Right lobe of liver (tissue), 6 donors: ENCODE data around the gene RAB4A. TPM values are rescaled to one million over a fixed set of nuclear protein-coding genes. Genes with fewer than 3 reads are reported as not detected.
A peak's percentile ranks its signal among the peaks of the same experiment; 100 is the strongest.

Experiments
- ATAC-seq, 4 donors: fragments of 200-7000 bp; cut with Tn5 transposase; one replicate each; pipeline ENCODE4 v1.9.1; 2020; ENCODE audit warnings: mild to moderate bottlenecking in 4 of 4, moderate library complexity in 4 of 4
- DNase-seq, 3 donors: peaks; one replicate each; pipeline ENCODE4 v3.0.0-alpha.2; 2020
- H3K27ac ChIP-seq, 3 donors: fragments of 200-600 bp; one replicate each; pipeline ENCODE4 v1.8.0; 2022
- H3K27me3 ChIP-seq, 2 donors: fragments of 200-600 bp; one replicate each; pipeline ENCODE4 v1.8.0; 2022
- H3K36me3 ChIP-seq, 4 donors: fragments of 200-600 bp; sonication (generic) in 1 of 4; one replicate each; pipeline versions ENCODE4 v1.5.1 to v1.8.0; 2017 to 2022; ENCODE audit warnings: control low read depth in 1 of 4
- H3K4me1 ChIP-seq, 4 donors: fragments of 200-600 bp; sonication (generic) in 1 of 4; one replicate each; pipeline versions ENCODE4 v1.5.1 to v1.8.0; 2017 to 2022; ENCODE audit warnings: control low read depth in 1 of 4
- H3K4me3 ChIP-seq, 3 donors: fragments of 200-600 bp; one replicate each; pipeline ENCODE4 v1.8.0; 2022
- H3K9me3 ChIP-seq, 4 donors: fragments of 200-600 bp; sonication (generic) in 1 of 4; one replicate each; pipeline versions ENCODE4 v1.5.1 to v1.8.0; 2017 to 2022; ENCODE audit warnings: control low read depth in 1 of 4
- CTCF ChIP-seq, 4 donors: fragments of 200-600 bp in 3 of 4; fragments of 450-650 bp in 1 of 4; IDR thresholded peaks; one replicate each; pipeline versions ENCODE4 v1.5.1 to v1.8.0; 2016 to 2022; ENCODE audit warnings: antibody characterized with exemption in 4 of 4, mild to moderate bottlenecking in 2 of 4
- POLR2A ChIP-seq: fragments of 450-650 bp; IDR thresholded peaks from one replicate; pipeline ENCODE4 v1.6.1; 2017; ENCODE audit warnings: antibody characterized with exemption, mild to moderate bottlenecking
- WGBS: methylation state at CpG from one replicate; pipeline ENCODE4 v1.1.6; 2018; ENCODE audit warnings: low coverage, low lambda C conversion rate; ENCODE audit not compliant: insufficient coverage; ENCODE audit errors: missing lambda C conversion rate; 5-methylcytosine and 5-hydroxymethylcytosine counted together
- intact Hi-C, 2 donors: fragments of 100-400 bp; cut with DNase I; formaldehyde crosslinking; loops; one replicate each; pipeline versions ENCODE4 v1.11.2 to v1.14.1; 2022
- total RNA-seq, 6 experiments: library from RNA; depleted of rRNA in 2 of 6; stranded (reverse); fragments of >200 nt in 2 of 6; fragmentation: NEBNext Ultra II Directional in 3 of 6; extraction: Animal tissue kit (Norgen Biotek cat#: 25700) in 3 of 6; gene quantifications; one replicate each; pipeline versions ENCODE4 v1.1.0 to v1.2.4, GENCODE V29; 2016 to 2023
- donor health status: DM: no; HTN: yes; CAD: no.
- donor health status: DM: no; HTN: no; CAD: no.
- donor health status: DM: no; HTN: no; CAD: no.
- donor health status: DM: no; HTN: yes; CAD: no.
- donor health status: DM: no; HTN: yes; CAD: no.

RAB4A gene
- total RNA-seq, 6 experiments from 2014 or later, result 23.3 to 66.4 (median 50.0) TPM

DNA sequence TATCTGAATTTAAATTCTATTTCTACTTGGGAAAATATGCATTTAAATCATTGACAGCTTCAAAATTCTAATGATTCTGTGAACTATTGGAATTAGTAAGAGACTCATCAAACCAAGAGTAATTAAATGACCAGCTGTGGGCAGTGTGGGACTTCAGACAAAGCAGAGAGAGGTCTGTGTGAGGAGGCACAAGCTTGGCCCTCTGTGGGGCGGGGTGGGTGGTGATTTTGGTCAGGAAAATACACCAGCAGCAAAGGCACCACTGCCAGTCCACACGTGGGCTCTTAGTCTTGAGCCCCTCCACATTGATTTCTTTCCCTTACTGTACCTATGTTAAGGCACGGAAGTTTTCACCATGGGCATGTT lies 39.2 kb upstream of the RAB4A start:
- 67% methylated on average over 1 of the region's 3 CpGs for WGBS
- Histone ChIP-seq H3K36me3 (no peaks in the 10 kb centered on the region), H3K4me1 (peaks cover 0 to 24% (median 10%) of the 10 kb centered on the region in 4 donors), H3K27me3 (no peaks in the 10 kb centered on the region), H3K9me3 (no peaks in the 10 kb centered on the region), H3K4me3 (no peak overlapping the region), H3K27ac (no peak overlapping the region)
- peak in 1 of 4 donors; percentile 25 for TF ChIP-seq CTCF (IDR thresholded peaks at IDR 0.05)
- no peak for TF ChIP-seq POLR2A
- no peak for ATAC-seq
- intact Hi-C loops, result no loop called here
- no peak for DNase-seq

GRCh38 chr1:229234870-229235472 lies 35.9 kb upstream of the RAB4A start:
- Histone ChIP-seq H3K4me3 (no peak overlapping the region), H3K27ac (no peak overlapping the region), H3K27me3 (no peaks in the 10 kb centered on the region), H3K9me3 (no peaks in the 10 kb centered on the region), H3K36me3 (no peaks in the 10 kb centered on the region), H3K4me1 (peaks cover 0 to 6% (median 5%) of the 10 kb centered on the region in 4 donors)
- no peak for ATAC-seq
- no peak for DNase-seq
- TF ChIP-seq POLR2A, result no peak
- TF ChIP-seq CTCF (IDR thresholded peaks at IDR 0.05), result no peak
- WGBS, result 90% methylated on average over 8 of the region's 13 CpGs
- intact Hi-C loops, result no loop called here

- WGBS, result 55% methylated on average over 2 of the region's 2 CpGs
- intact Hi-C loops, result no loop called here
- no peak for ATAC-seq
These were observed 33.6 kb upstream of the RAB4A start for GRCh38 chr1:229237320-229237719.

GRCh38 chr1:229238231-229238630 lies 32.7 kb upstream of the RAB4A start:
- Histone ChIP-seq H3K4me3 (no peak overlapping the region), H3K9me3 (no peaks in the 10 kb centered on the region), H3K4me1 (no peaks in the 10 kb centered on the region), H3K27me3 (no peaks in the 10 kb centered on the region), H3K36me3 (no peaks in the 10 kb centered on the region), H3K27ac (no peak overlapping the region)
- DNase-seq (no peak), ATAC-seq (no peak)
- intact Hi-C loops, result no loop called here
- WGBS, result 35% methylated on average over 1 of the region's 1 CpG
- TF ChIP-seq CTCF (IDR thresholded peaks at IDR 0.05) (no peak), POLR2A (no peak)

More at GRCh38 chr1:229237320-229237719, 33.6 kb upstream of the RAB4A start:
- Histone ChIP-seq H3K36me3 (no peaks in the 10 kb centered on the region), H3K4me3 (no peak overlapping the region), H3K27me3 (no peaks in the 10 kb centered on the region), H3K27ac (no peak overlapping the region), H3K4me1 (no peaks in the 10 kb centered on the region), H3K9me3 (no peaks in the 10 kb centered on the region)
- DNase-seq, result no peak
- TF ChIP-seq CTCF (IDR thresholded peaks at IDR 0.05) (no peak), POLR2A (no peak)
